ENCODE results near the gene TXLNG. TPM values are rescaled to one million over a fixed set of nuclear protein-coding genes. Genes with fewer than 3 reads are reported as not detected.

TXLNG gene
- total and polyA plus RNA-seq, 2 of the 4 experiments (the other 2 are of a cell fraction) = 7.0 to 9.7 TPM

GRCh38 chrX:16883487-16883804 is 97.2 kb downstream of the TXLNG start:
- Histone ChIP-seq H3K18ac (ENCODE audit: low read depth, low read length) (no peak overlapping the region), H3K4me2 (ENCODE audit: low read depth, low read length) (no peak overlapping the region), H3K9me3 (ENCODE audit: control insufficient read depth, insufficient read depth, low read length) (no peaks in the 10 kb centered on the region), H2BK15ac (ENCODE audit: low read depth, low read length) (no peak overlapping the region), H2BK5ac (ENCODE audit: low read depth, low read length, poor library complexity, severe bottlenecking) (no peak overlapping the region), H2AK5ac (ENCODE audit: low read depth, low read length) (no peak overlapping the region), H3K79me1 (ENCODE audit: low read depth in 1 of 2, low read length in 2 of 2) (no peaks in the 10 kb centered on the region), H3K36me3 (ENCODE audit: control insufficient read depth, insufficient read depth, low read length) (no peaks in the 10 kb centered on the region), H2AFZ (replicated peaks; ENCODE audit: low read length, poor library complexity) (no peak overlapping the region), H4K5ac (ENCODE audit: low read depth, low read length) (no peak overlapping the region), H3K9ac (ENCODE audit: low read depth, low read length) (no peak overlapping the region), H3K9me1 (ENCODE audit: insufficient read depth, low read length) (no peaks in the 10 kb centered on the region), H3K27me3 (ENCODE audit: control insufficient read depth, insufficient read depth, low read length) (peaks cover 18% of the 10 kb centered on the region), H3K27ac (ENCODE audit: insufficient read depth, low read length) (no peak overlapping the region), H2BK120ac (ENCODE audit: low read depth, low read length) (no peak overlapping the region), H2BK20ac (ENCODE audit: low read depth, low read length) (no peak overlapping the region), H3K4me1 (ENCODE audit: control insufficient read depth, insufficient read depth, low read length) (0 out of 2 replicates have a peak, but pooled peaks cover 2% of the 10 kb centered on the region), H2AK9ac (replicated peaks; ENCODE audit: low read depth, low read length, poor library complexity) (no peak overlapping the region), H3K23ac (ENCODE audit: low read depth, low read length) (no peak overlapping the region), H4K8ac (ENCODE audit: low read depth in 2 of 2, low read length in 2 of 2) (no peak overlapping the region), H4K20me1 (ENCODE audit: insufficient read depth, low read length) (no peaks in the 10 kb centered on the region), H3K56ac (ENCODE audit: extremely low read depth, insufficient read depth, low read length) (no peak overlapping the region), H3K4ac (ENCODE audit: low read depth, low read length) (no peak overlapping the region), H3K14ac (replicated peaks; ENCODE audit: low read depth, low read length) (no peak overlapping the region), H4K91ac (ENCODE audit: insufficient read depth, low read depth, low read length) (no peak overlapping the region), H3K4me3 (ENCODE audit: insufficient read depth, low read depth, low read length) (no peak overlapping the region)
- POLR2A ChIA-PET (ENCODE audit: unreplicated experiment) = no interaction called here
- no CpG with 5 or more reads among the region's 3 CpGs for WGBS, 2 experiments (ENCODE audit: extremely low coverage in 2 of 2, insufficient read length in 1 of 2)
- CTCF ChIA-PET = interaction anchor here (0.7 to 4.3 kb wide), 14 partner anchors 9 to 170 kb away, joined by 3 to 25 read pairs (median 4); no protein-coding TSS in a partner anchor
- in situ Hi-C loops (cut with MboI; ENCODE audit: low sequenced_read_pairs) (no loop called here), dilution Hi-C loops (cut with HindIII; ENCODE audit: low sequenced_read_pairs, unreplicated experiment) (no loop called here), intact Hi-C loops (cut with micrococcal nuclease) (loop anchor here (1.0 kb wide), 1 partner anchor 163 kb away; no protein-coding TSS in a partner anchor)
- TF ChIP-seq CHD1 (IDR thresholded peaks at IDR 0.05; ENCODE audit: low read depth, low read length) (no peak), MAFK (IDR thresholded peaks at IDR 0.05; ENCODE audit: low read depth, low read length) (no peak), BHLHE40 (IDR thresholded peaks at IDR 0.05; ENCODE audit: low read depth, low read length) (no peak), NFE2L2 (IDR thresholded peaks at IDR 0.05; ENCODE audit: low read depth, low read length) (no peak)
- no TSS peak for BruUV-seq (replicated peaks)
- ATAC-seq (ENCODE audit: low read depth) = no peak
- no peak for DNase-seq

Measured in IMR-90 (cell line).